NCI-H1930 (cell line): ENCODE data around the gene IGSF11.
A peak's percentile ranks its signal among the peaks of the same experiment; 100 is the strongest.
"Not testable (repeated sequence)": the region's sequence is repeated elsewhere in the genome, so short reads cannot be mapped to it uniquely, and the experiment has no call there.

Experiments used
- DNase-seq, 2 experiments: peaks; one replicate each; lab custom pipeline; 2025; lab: John Stamatoyannopoulos, UW

Gene IGSF11

DNA sequence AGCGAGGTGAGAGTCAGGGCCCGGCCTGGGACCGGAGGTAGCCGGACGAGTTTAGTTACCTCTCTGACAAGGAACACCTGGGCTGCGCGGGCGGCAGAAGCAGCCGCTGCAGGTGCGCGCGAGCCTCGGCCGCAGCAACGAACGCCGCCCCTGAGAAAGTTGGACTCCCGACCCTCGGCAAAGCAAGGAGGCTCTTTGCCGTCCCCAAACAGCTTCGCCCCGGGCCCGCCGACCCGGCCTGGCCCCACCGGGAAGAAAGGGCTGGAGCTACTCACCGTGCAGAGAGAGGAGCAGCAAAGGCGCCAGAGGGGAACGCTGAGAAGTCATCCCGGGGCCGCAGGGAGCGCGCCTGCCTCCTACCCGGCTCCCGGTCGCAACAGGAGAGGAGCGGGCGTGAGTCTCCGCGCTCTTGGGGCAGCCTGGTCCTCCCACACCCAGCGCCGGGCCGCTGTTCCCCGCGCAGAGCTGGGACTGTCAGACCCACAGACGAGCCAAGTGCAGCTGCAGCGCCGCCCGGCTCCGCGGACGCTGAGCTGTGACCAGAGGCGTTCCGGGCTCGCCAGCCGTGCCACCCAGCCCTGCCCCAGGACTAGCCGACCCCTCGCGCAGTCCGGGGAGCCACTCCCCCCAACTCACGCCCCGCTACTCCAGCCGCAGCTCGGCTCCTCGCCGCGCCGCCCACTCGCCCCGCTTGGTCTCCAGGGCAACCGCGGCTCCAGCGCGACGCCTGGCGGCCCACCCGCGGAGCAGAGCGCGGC, at the start of gene IGSF11:
IGSF11 (minus strand) TSS at position 591 of the 758 bp plus-strand sequence; CDS start at position 327, 264 bp downstream.
- DNase-seq = peak; percentile 66 to 75

DNA sequence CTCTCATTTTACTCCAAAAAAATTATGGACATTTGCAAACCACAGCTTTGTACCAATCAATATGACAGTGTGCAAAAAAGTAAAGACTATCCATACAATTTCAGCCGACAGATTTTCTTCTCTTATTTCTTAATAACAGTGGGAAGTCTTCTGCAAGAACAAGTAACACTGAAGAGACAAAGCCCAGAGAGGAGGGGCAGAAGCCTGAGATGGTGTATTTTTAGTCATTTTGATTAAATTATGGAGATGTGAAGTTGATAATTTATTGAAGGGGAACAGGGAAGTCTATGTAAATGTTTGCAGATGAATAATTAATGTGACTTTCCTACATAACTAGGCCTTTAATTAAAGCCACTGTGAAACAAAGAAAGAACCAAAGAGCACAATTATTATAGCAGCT, 45.7 kb upstream of the IGSF11 start:
- DNase-seq = no peak

GRCh38 chr3:119073258-119074001, 38.8 kb upstream of the IGSF11 start:
- no peak for DNase-seq

DNA sequence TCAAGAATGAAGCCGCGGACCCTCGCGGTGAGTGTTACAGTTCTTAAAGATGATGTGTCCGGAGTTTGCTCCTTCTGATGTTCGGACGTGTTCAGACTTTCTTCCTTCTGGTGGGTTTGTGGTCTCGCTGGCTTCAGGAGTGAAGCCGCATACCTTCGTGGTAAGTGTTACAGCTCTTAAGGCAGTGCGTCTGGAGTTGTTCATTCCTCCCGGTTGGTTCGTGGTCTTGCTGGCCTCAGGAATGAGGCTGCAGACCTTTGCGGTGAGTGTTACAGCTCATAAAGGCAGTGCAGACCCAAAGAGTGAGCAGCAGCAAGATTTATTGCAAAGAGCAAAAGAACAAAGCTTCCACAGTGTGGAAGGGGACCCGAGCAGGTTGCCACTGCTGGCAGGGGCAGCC, 37.8 kb upstream of the IGSF11 start:
- not testable (repeated sequence) for DNase-seq

DNA sequence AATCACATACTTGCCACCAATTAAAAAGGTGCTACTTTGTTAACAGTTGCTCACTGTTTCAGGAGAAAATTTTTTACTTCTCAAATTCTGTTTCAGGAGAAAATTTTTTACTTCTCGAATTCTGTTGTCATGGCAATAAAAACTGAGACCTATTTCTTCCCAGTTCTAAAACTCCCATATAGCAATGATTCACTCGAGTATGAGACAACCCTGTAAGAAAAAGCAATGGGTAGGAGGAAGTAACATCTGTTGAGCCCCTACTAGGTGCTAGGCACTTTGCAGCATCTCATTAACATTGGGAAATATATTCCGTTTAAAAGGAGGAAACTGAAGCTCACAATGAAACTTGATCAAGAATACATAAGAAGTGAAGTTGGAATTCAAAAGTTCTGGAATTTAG, 35.1 kb upstream of the IGSF11 start:
- DNase-seq = no peak

- DNase-seq = no peak
Observed at GRCh38 chr3:119063471-119063870, 28.8 kb upstream of the IGSF11 start.

DNA sequence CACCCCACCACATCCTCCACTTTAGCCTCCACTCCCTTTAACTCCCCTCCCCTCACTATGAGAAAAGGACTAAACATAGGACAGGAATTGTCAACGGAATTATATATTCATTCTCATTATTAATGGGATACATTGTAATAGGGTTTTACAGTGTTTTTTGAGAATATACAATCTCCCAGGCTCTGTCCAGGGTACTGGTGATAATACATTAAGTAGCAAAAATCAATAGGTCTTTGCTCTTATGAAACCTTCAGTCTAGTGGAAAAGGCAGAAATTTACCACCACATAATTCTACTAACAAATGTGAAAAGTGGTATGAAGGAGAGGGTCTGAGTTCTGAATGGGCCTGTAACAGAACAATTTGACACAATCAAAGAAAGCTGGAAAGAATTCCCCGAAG, 28.2 kb upstream of the IGSF11 start:
- no peak for DNase-seq

DNA sequence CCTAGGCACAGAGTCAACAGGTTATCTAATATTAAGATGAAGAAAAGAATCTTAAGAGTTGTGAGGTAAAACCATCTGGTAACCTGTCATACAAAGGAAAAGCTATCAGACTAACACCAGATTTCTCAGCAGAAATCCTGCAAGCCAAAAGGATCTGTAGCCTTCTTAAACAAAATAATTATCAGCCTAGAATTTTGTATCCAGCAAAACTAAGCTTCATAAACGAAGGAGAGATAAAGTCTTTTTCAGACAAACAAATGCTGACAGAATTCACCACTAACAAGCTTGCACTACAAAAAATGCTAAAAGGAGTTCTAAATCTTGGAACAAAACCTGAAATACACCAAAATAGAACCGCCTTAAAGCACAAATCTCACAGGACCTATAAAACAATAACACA, 9.9 kb upstream of the IGSF11 start:
- DNase-seq = no peak

DNA sequence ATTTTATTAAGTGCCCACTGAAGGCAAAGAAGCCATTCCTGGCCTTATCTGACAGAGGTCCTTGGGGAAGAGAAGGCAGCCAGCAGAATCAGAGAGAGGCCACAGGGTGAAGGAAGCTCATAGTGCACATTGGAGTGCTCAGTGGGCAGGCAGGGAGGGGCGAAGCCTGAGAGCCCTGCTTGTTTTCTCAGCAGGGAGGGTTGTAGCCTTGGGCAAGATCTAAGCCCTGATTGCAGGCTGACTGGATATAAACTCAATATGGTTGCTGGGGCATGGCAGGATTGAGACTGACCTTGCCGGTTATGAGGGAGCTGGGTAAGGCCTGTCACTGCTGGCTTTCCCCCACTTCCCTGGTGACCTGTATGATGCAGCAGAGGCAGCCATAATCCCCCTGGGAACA, 7.5 kb upstream of the IGSF11 start:
- no peak for DNase-seq

DNA sequence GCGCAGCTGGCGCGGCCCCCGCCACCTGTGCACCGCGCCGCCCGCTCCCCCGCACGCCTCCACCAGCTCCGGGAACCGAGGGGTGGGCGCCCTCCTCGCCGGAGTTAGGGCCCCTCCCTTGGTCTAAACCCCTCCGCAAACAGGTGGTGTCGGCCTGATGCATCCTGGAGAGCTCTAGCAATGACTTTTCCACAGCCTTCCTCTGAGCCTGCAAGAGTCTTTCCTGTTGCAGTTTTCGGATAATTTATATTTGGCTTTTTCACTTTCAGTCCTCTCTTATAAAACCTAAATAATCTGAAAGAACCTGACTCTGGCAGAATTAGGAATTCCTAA, 334 bp upstream of the IGSF11 start:
- DNase-seq = no peak

GRCh38 chr3:119033393-119034255, 1.0 kb downstream of the IGSF11 start:
- DNase-seq = no peak

- no peak for DNase-seq
Observed at GRCh38 chr3:119025171-119025795, 9.4 kb downstream of the IGSF11 start.

DNA sequence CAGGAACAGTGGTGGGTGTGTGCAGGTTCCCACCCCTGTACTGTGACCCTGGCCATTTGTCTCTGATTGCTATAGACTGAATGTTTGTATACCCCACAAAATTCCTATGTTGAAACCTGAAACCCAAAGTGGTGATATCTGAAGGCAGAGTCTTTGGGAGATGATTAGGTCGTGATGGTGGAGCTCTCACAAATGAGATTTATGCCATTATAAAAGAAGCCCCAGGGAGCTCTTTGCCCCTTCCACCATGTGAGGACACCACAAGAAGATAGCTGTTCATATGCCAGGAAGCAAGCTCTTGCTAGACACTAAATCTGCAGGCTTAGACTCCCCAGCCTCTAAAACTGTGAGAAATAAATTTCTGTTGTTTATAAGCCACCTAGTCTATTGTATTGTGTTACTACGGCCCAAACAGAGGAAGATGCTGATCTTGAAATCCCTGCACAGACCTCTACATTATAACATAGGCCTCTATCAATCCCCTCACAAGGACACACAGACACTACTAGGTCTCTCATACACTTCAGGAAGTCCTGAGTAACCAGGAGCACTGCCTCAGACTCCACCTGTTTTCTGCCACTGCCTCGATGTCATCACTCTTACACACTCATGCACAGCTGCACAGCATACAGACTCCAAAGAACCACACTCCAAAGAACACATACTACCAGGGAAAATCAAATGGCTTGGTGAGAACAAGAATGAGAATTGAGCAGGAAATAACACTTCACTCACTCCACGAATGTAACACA, 14.7 kb downstream of the IGSF11 start:
- no peak for DNase-seq

DNA sequence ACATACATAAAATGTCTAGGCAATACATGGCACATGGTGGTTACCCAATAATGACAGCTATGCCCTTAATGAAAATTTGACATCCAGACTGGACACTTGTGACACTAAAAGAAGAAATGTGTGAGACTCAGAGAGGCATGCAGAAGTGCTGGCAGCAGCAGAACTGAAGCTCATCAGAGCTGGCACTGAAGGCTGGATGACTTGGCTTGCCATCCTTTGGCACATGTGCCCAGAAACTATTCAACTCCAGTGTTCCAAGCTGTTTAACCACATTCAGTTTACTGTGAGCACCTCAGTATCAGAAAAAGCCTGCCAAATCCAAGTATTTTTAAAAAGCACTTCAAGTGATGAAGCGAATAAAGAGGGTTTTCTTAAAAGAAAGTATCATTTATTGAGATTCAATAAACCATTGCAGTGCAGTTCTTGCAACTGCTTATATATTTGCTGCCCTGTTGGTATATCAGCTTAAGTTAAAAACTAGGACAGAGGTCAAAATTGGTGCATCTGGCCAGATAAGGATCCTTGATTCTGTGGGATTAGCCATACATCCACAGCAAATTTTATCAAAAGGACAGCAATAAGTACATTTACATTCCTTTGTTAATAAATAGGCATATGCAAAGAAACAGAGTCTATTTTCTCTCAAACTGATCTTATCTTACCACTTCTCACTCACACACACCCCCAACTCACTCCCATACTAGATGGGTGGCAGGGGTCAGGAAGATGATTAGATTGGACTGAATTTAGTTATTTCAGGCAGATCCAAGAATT, 15.8 kb downstream of the IGSF11 start:
- DNase-seq = no peak

- DNase-seq = no peak
Observed at GRCh38 chr3:119015942-119016341, 18.7 kb downstream of the IGSF11 start.

- no peak for DNase-seq
Observed at GRCh38 chr3:119013951-119014350, 20.7 kb downstream of the IGSF11 start.

GRCh38 chr3:119011528-119011927, 23.1 kb downstream of the IGSF11 start:
- DNase-seq = no peak

DNA sequence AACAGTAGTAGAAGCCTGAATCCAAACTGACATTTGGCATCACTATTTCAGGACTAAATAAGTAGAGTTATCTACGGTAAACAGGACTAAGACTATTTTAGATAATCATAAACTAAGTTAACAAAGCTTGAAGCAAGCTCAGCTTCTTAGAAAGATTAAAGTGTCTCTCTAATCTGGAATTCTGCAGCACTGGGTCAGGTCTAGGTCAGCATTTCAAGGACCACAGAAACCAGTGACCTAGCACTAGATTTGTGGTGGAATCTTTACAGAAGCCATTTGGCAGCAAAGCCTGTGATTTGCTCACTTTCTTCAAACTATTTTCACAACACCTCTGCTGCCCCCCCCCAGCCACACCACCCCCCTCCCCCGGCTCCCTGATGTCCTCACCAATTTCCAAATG, 37.5 kb downstream of the IGSF11 start:
- DNase-seq = no peak

DNA sequence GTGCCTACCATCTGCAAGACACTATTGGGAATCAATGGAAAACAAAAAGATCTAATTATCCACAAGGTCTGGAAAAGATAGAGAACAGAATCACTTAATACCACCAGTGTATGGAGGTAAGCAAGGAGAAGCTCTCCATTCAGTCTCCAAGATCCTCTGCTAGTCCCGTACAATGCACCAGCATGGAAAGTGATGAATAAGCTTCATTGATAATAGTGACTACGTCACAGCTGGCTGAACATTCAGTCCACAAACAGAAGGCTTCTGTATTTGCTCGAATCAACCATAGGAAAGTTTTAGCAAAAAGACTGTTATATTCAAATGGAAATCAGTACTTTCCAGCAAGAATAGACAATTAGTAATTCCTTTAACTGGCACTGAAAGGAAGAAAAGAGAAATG, 42.9 kb downstream of the IGSF11 start:
- DNase-seq = no peak

- no peak for DNase-seq
Observed at GRCh38 chr3:118990823-118991560, 43.7 kb downstream of the IGSF11 start.
